HG03442 (cell line): ENCODE measurements around the gene ZNF367.

ENCODE experiments used
- ATAC-seq: cut with Tn5 transposase; IDR thresholded peaks from one replicate; pipeline ENCODE4 v1.9.1; 2021; ENCODE audit warnings: mild to moderate bottlenecking, moderate library complexity; ENCODE audit not compliant: unreplicated experiment

The ZNF367 gene

GRCh38 chr9:96408409-96409280 lies 9.5 kb downstream of the ZNF367 start:
- no peak for ATAC-seq

DNA sequence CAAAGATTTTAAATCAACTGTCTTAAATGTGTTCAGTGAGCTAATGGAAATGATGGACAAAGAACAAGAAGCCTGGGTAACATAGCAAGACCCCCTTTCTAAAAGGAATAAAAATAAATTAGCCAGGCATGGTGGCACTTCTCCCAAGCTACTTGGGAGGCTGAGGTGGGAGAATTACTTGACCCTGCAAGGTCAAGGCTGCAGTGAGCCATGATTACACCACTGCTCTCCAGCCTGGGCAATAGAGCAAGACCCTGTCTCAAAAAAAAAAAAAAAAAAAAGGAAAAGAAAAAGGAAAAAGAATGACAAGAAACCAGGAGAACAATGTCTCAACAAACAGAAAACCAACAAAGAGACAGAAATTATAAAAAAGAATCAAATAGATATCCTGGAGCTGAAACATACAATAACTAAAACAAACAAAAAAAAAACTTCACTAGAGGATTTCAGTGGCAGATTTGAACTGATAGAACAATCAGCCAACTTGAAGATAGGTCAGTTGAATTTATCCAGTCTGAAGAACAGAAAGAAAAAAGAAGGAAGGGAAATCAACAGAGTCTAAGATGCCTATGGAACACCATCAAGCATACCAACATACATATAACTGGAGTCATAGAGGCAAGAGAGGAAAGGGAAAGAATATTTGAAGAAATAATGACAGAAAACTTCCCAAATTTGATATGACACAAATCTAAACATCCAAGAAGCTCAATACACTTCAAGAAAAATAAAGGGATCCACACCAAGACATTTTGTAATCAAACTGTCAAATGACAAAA lies 17.8 kb downstream of the ZNF367 start:
- no peak for ATAC-seq

DNA sequence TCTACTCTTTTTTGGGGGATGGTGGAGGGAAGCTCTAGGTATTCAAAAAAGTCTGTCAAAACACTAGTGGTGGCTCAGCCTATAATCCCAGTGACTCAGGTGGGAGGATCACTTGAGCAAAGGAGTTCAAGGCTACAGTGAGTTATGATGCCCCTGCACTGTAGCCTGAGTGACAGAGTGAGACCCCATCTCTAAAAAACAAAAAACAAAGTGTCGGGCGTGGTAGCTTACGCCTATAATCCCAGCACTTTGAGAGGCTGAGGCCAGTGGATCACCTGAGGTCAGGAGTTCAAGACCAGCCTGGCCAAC lies 18.9 kb downstream of the ZNF367 start:
- no peak for ATAC-seq

GRCh38 chr9:96398582-96399324 lies 19.4 kb downstream of the ZNF367 start:
- no peak for ATAC-seq

DNA sequence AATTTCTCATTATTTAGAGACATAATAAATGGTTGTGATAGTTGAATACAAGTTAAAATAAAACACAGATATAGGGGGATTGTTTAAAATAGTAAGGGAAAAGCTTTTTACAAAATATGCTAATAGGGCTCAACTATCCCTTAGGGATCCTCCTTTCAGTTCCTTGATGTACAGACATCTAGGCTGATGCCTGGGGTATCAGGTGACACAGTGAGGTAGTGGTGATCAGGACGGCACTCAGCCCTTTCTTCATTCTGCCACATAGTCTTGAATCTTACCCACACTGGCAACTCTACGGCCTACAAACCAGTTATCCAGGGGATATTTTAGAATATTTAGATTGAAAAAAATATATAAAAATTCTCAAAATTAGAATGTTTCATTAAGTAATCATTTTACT lies 22.2 kb downstream of the ZNF367 start:
- no peak for ATAC-seq

GRCh38 chr9:96394832-96395496 lies 23.2 kb downstream of the ZNF367 start:
- no peak for ATAC-seq

DNA sequence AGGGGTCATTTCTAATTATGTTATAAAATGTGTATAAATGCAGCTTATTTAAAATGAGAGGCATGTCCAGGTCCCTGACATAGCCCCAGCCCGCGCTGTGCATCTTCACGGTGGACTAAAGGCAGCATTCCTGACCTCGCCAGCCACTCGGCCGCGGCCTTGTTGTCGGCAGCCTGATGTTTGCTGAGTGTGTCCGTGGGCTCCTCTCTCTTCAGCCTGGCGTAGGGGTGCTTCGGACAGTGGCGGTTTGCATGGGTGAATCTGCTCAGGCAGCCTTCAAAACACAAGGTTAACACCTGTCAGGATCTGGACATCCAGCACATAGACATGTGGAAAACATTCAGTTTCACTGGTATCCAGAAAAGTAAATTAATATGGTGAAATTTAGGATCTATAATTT lies 25.9 kb downstream of the ZNF367 start:
- ATAC-seq, result no peak

GRCh38 chr9:96391021-96391765 lies 27.0 kb downstream of the ZNF367 start:
- no peak for ATAC-seq

GRCh38 chr9:96388144-96388543 lies 30.0 kb downstream of the ZNF367 start:
- ATAC-seq, result no peak

- no peak for ATAC-seq
Measured at GRCh38 chr9:96386157-96386556, 32.0 kb downstream of the ZNF367 start.

GRCh38 chr9:96383165-96383942 lies 34.8 kb downstream of the ZNF367 start, which contains the start of gene SLC35D2:
Gene SLC35D2 (minus strand): TSS chr9:96383711. CDS start chr9:96383634, 77 bp downstream.
- ATAC-seq, result no peak

- no peak for ATAC-seq
Measured at GRCh38 chr9:96382839-96383164, 35.4 kb downstream of the ZNF367 start.

GRCh38 chr9:96382175-96382574 lies 36.0 kb downstream of the ZNF367 start:
- ATAC-seq, result no peak

GRCh38 chr9:96381696-96382095 lies 36.5 kb downstream of the ZNF367 start:
- no peak for ATAC-seq

GRCh38 chr9:96381125-96381524 lies 37.0 kb downstream of the ZNF367 start:
- no peak for ATAC-seq

DNA sequence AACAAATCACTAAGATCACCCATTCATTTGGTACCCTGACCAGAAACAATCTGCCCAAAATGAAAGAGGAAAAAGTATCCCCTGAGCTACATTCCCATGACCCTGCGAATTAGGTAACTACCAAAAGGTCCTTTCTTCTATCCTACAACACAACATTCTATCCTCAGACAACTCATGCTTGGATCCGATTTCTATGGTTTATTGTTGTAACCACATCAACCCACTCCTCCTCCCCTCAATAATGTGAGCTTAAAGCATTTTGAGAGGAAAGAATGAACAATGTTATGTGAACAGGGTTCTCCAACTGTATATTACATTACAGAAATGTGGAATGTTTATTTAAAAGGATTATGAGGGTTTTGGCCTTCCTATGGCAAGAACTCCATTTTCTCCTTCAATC lies 38.7 kb downstream of the ZNF367 start:
- ATAC-seq, result no peak

DNA sequence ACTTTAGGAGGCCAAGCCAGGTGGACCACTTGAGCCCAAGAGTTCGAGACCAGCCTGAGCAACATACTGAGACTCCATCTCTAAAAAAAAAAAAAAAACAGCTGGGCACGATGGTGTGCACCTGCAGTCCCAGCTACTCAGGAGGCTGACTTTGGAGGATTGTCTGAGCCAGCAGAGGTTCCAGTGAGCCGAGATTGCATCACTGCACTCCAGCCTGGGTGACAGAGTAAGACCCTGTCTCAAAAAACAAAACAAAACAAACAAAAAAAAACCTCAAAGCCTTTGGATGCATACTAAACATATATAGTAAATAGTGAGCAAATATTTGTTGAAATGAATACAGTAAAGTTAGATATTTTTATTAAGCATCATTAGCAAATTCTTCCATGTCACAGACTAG lies 40.0 kb downstream of the ZNF367 start:
- ATAC-seq, result no peak

DNA sequence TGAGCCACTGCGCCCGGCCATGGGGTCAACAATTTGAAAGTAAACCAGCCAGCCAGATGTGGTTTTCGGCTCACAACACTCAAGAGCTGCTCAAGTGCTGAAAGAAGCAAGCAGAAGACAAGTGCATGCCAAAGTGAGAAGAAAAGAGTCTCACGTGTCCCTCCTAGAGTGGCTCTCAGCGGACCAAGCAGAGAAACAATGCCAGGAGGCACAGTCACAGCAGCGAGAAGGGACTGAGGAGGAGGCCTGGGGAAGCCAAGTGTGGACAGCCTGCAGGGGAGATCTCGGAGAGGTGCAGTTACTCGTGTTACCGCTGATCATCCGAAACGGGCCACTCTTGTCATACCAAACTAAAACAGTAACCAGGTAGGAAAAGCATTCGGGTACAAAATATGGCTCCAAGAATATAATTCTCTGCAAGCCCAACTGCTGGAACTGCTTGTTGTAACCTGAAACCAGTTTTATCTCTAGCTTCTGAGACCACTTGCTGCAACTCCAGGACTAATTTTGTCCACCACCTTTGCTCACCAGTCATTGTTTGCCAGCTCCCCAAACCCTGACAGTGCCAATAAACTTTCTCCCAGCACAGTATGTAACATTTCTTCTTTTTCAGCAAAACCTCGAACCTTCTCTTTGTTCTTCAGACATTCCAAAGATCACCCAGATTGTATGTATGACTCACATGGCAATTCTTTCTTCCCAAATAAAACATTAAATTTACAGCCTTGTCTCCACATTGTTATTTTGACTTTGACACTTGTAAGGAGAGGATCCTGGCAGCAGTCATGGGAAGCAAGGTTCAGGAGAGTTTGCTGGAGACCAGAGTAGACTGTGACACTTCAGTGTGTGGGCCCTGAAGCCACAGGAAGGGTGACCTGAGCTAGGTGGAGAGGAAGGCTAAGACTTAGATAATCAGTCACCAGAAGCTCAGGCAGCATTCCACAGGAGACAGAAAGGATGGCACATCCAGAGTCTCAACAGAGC lies 41.0 kb downstream of the ZNF367 start:
- no peak for ATAC-seq
